Amygdala (tissue), 56 donors: Measurements from ENCODE around the gene CCT4.
"Not testable (repeated sequence)": the region's sequence is repeated elsewhere in the genome, so short reads cannot be mapped to it uniquely, and the experiment has no call there.

Experiments used
- DNase-seq, 56 donors: peaks; one replicate each; lab custom pipeline; 2025; lab: John Stamatoyannopoulos, UW

The CCT4 gene

GRCh38 chr2:61888267-61889055, at the start of gene CCT4:
TSS of gene CCT4 (minus strand) at chr2:61888656. CDS start at chr2:61888507, 149 bp downstream.
- DNase-seq = peak; percentile 49 to 94 (median 80)

- no peak for DNase-seq
Observed at GRCh38 chr2:61937886-61938285, 49.4 kb upstream of the CCT4 start.

GRCh38 chr2:61937098-61937497, 48.6 kb upstream of the CCT4 start:
- DNase-seq = no peak

GRCh38 chr2:61928826-61929461, 40.5 kb upstream of the CCT4 start:
- DNase-seq = no peak

GRCh38 chr2:61926531-61927477, 38.3 kb upstream of the CCT4 start:
- no peak for DNase-seq

GRCh38 chr2:61924895-61925663, 36.6 kb upstream of the CCT4 start:
- DNase-seq = no peak

GRCh38 chr2:61922714-61923113, 34.3 kb upstream of the CCT4 start:
- DNase-seq = no peak

GRCh38 chr2:61920548-61920947, 32.1 kb upstream of the CCT4 start:
- no peak for DNase-seq

- DNase-seq = not testable (repeated sequence)
Observed at GRCh38 chr2:61914794-61915193, 26.3 kb upstream of the CCT4 start.

- no peak for DNase-seq
Observed at GRCh38 chr2:61911510-61911909, 23.1 kb upstream of the CCT4 start.

GRCh38 chr2:61910603-61911002, 22.1 kb upstream of the CCT4 start:
- DNase-seq = no peak

GRCh38 chr2:61909116-61909515, 20.7 kb upstream of the CCT4 start:
- DNase-seq = no peak

GRCh38 chr2:61906186-61906470, 17.7 kb upstream of the CCT4 start:
- no peak for DNase-seq

GRCh38 chr2:61905372-61906185, 17.1 kb upstream of the CCT4 start, which contains the start of gene COMMD1:
TSS of gene COMMD1 (plus strand) at chr2:61905674. CDS start at chr2:61905679, 5 bp downstream.
- DNase-seq = peak in 55 of 56 donors; percentile 22 to 89 (median 76)

GRCh38 chr2:61900281-61900680, 11.8 kb upstream of the CCT4 start:
- no peak for DNase-seq

GRCh38 chr2:61898810-61899209, 10.4 kb upstream of the CCT4 start:
- DNase-seq = peak in 2 of 56 donors; percentile 3 to 6

GRCh38 chr2:61887717-61888266, 664 bp downstream of the CCT4 start:
- DNase-seq = peak in 13 of 56 donors; percentile 15 to 62 (median 35)

GRCh38 chr2:61885896-61886603, 2.4 kb downstream of the CCT4 start:
- DNase-seq = no peak
